Astrocyte of the cerebellum (primary cell): ENCODE results near the gene PRDM15.

Source experiments
- DNase-seq: peaks from one replicate; pipeline ENCODE4 v3.0.0-alpha.2; 2011; ENCODE audit warnings: low read depth
- H3K4me3 ChIP-seq: 2 replicates; pipeline ENCODE4 v1.5.1; 2011; ENCODE audit warnings: mild to moderate bottlenecking, low read depth, low read length, moderate library complexity
- in situ Hi-C: cut with HindIII; loops from 2 replicates; pipeline ENCODE4 v1.10.0; 2017; ENCODE audit warnings: low sequenced_read_pairs
- TF ChIP-seq, protein P1 (sequence below): IDR thresholded peaks from 2 replicates; pipeline ENCODE4 v1.5.1; 2012; ENCODE audit warnings: low read length, low read depth, moderate library complexity, mild to moderate bottlenecking; ENCODE audit errors: missing control alignments

PRDM15 gene

DNA sequence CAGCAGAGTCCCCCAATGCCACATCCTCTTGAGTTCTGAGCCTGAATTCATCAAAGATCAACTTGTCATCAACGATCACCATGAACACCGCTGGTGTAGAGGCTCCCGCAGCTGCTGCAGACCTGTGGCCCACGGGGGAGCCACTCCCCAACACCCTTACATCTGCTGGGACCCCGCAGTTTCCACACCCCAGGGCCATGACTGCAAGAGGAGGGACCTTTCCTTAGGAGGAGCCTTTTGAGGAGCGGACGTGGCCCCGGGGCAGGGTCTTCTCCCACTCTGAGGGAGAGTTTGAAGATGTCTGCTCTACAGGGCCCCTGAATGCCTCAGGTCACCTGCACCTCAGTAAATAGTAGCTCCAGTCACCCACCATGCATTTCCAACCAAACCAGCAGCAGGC lies 2.7 kb downstream of the PRDM15 start:
- DNase-seq: no peak
- TF ChIP-seq, protein P1, sequence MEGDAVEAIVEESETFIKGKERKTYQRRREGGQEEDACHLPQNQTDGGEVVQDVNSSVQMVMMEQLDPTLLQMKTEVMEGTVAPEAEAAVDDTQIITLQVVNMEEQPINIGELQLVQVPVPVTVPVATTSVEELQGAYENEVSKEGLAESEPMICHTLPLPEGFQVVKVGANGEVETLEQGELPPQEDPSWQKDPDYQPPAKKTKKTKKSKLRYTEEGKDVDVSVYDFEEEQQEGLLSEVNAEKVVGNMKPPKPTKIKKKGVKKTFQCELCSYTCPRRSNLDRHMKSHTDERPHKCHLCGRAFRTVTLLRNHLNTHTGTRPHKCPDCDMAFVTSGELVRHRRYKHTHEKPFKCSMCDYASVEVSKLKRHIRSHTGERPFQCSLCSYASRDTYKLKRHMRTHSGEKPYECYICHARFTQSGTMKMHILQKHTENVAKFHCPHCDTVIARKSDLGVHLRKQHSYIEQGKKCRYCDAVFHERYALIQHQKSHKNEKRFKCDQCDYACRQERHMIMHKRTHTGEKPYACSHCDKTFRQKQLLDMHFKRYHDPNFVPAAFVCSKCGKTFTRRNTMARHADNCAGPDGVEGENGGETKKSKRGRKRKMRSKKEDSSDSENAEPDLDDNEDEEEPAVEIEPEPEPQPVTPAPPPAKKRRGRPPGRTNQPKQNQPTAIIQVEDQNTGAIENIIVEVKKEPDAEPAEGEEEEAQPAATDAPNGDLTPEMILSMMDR: no peak
- no peak overlapping the region for H3K4me3 ChIP-seq
- in situ Hi-C loops: no loop called here

DNA sequence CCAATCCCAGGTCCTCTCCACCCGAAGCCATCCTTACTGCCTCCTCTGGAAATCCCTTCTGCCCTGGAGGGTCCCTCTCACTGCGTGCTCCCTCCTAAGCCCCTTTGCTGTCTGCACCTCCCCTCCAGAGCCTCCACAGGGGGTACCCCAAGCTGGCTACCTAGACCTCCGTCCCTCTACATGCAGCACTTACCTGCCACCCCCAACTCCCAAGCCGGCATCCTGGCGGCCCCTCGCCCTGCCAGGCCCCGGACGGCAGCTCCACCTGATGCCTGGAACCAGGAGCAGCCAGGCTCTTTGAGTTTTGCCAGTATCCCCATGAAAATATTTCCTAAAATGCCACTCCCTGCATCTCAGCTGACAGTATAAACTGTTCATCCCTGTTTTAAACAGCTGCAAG lies 4.1 kb downstream of the PRDM15 start:
- TF ChIP-seq, protein P1: no peak
- no peak overlapping the region for H3K4me3 ChIP-seq
- DNase-seq: no peak
- in situ Hi-C loops: no loop called here

DNA sequence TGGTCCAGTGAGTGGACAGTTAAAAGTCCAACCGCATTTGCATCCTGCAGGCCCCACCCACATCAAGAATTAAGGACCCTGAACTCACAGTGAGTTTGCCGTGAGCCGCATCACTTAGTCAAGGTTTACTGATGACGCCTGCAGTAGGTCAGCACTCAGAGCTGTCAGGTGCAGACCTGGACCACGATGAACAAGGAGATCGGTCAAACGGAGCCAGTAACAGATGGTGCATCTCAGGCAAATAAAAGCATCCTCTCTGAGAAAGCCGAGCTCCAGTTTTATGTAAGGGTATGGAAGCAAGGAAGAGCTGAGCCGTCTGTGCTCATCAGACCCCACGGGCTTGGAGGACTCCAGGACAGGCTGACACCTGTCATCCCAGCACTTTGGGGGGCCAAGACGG lies 4.5 kb downstream of the PRDM15 start:
- in situ Hi-C loops: no loop called here
- H3K4me3 ChIP-seq: no peak overlapping the region
- no peak for DNase-seq
- TF ChIP-seq, protein P1: no peak

DNA sequence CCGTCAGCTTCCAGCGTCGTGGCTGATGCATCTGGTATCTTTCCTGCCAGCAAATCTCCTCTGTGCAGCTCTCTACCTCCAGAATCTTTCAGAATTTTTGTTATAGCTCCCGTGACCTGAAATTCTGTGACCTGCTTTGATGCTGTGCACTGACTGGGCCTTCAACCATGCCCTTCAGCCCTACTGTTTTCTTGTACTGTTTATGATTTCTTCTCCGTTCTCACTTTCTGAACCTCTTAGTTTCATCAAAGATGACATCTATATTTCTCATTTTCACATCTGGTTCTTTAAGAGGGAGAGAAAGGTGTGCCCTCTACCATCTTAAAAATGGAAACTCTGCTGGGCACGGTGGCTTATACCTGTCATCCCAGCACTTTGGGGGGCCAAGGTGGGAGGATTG lies 5.7 kb downstream of the PRDM15 start:
- TF ChIP-seq, protein P1: no peak
- DNase-seq: no peak
- in situ Hi-C loops: no loop called here
- no peak overlapping the region for H3K4me3 ChIP-seq

DNA sequence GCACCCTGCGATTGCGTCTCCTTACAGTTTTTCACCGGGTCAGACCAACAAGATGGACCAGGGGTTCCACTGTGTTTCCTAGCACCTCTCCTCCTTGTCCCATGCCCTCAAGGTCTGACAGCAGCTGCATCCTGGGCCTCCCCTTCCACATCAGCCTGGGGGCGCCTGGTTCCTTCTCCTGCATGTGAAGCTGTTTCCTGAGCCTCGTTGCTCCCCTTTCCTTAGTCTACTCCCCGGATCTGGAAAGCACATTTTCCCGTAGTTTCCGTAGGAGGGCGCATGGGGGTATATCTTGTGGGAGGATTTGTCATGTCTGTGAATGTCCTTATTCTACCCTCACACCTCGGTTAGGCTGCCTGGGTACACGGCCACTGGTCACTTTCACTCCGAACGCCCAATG lies 6.1 kb downstream of the PRDM15 start:
- in situ Hi-C loops: no loop called here
- no peak overlapping the region for H3K4me3 ChIP-seq
- TF ChIP-seq, protein P1: no peak
- DNase-seq: no peak

DNA sequence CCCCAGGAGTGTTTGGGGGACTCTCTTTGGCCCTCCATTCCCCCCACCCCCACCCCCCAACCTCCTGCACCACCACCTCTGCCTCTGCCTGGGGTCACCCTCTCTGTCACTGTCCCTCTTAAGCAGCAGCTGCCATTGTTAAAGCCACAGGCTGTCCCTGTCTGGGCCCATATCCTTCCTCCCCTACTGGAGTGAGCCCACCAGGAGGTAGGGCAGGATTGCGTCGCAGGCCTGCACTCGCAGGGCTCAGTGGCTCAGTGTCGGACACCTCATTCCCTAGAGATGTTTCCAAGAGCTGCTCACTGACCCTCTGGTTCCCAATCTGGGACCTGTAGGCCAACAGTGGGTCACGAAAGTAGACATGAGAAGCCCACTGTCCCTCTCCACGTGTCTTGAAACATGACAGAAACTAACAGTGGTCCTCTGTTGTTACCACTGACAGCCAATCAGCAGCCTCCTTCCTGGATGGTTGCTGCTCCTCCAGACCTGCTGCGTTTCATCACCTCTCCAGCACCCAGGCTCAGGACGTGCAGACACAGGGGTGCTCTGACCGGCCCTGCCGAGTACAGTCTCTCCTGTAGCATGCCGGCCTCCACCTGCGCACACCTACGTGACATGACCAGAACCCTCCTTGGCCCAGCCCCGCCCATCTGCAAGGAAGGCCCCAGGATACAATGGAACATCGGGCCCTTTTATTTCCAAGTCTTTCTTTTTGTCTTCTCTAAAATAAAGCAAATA lies 7.7 kb downstream of the PRDM15 start:
- TF ChIP-seq, protein P1: no peak
- no peak overlapping the region for H3K4me3 ChIP-seq
- no peak for DNase-seq
- in situ Hi-C loops: no loop called here
